ENCODE measurements around the gene DCST1.
A peak's percentile ranks its signal among the peaks of the same experiment; 100 is the strongest.
"Not testable (repeated sequence)": the region's sequence is repeated elsewhere in the genome, so short reads cannot be mapped to it uniquely, and the experiment has no call there.

DCST1 gene

DNA sequence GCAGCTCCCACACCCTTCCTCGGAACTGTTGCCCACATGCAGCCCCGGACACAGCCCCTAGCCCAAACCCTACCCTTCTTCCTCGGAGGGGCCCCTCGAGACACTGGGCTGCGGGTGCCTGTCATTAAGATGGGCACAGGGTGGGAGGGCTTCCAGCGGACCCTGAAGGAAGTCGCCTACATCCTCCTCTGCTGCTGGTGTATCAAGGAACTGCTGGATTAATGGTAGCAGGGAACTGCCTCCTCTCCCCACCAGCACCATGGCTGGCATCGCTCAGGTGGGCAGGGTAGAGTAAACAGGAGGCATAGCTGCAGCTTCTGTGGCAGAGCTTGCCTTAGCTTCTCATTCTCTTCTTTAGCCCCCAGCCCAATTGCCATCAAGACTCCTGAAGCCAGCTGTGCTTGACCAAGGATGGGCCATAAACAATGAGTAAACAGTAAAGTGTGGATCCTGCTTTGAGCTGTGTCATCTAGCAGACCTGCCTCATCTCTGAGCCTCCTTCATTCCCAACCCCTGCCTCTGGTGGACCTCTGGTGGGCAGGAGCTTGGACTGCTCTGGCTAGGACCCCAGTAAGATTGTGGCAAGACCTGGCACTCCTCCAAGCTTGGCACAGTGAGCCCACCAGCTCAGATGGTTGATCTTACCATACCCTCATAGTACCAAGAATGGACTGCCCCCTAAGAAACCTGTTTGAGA is 39.9 kb upstream of the DCST1 start, which contains the start of gene LENEP:
Gene LENEP, plus strand, starts transcription at position 15 of the 697 bp plus-strand sequence. Its CDS starts 22 bp downstream, at position 37.
- H3K27ac ChIP-seq, result no peak within 1 kb of the TSS

DNA sequence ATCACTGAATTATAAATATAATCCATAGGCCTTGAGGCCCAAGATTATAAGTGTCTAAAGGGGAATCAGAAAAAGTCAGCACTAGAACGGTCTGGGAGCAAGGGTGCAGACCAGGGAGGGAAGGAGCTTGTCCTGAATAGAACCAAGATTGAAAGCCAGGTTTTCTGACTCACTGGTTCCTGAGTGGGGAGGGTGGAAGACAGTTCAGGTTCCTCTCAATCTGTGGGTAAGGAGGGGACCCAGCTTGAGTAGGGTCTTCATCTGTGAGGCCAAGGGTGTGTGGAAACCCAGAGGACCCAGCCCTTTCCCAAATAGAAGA is 39.4 kb upstream of the DCST1 start:
- TF ChIP-seq, protein P1, sequence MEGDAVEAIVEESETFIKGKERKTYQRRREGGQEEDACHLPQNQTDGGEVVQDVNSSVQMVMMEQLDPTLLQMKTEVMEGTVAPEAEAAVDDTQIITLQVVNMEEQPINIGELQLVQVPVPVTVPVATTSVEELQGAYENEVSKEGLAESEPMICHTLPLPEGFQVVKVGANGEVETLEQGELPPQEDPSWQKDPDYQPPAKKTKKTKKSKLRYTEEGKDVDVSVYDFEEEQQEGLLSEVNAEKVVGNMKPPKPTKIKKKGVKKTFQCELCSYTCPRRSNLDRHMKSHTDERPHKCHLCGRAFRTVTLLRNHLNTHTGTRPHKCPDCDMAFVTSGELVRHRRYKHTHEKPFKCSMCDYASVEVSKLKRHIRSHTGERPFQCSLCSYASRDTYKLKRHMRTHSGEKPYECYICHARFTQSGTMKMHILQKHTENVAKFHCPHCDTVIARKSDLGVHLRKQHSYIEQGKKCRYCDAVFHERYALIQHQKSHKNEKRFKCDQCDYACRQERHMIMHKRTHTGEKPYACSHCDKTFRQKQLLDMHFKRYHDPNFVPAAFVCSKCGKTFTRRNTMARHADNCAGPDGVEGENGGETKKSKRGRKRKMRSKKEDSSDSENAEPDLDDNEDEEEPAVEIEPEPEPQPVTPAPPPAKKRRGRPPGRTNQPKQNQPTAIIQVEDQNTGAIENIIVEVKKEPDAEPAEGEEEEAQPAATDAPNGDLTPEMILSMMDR (conservative IDR thresholded peaks at IDR 0.05), result no peak
- no peak overlapping the region for H3K27ac ChIP-seq

More for the DNA sequence above, 39.9 kb upstream of the DCST1 start, which contains the start of gene LENEP:
- TF ChIP-seq, protein P1 (conservative IDR thresholded peaks at IDR 0.05), result no peak

DNA sequence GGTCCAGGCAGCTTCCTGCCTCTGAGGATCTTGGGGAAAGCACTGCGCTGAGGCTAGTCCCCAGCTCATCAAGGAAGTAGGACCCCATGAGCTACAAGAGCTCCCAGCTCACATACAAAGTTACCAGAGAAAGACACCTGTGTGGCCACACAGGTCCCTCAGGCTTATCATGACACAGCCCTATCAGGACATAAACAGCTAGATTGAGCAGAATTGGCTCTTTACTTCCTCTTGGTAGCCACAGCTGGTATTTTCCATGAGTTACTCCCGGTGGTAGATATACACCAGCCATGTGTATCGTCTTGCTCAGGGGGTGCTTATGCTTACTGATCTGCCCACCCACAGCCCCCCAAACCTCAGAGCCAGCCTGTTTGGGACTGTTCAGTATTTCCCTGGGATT is 39.0 kb upstream of the DCST1 start:
- TF ChIP-seq, protein P1 (conservative IDR thresholded peaks at IDR 0.05), result no peak

DNA sequence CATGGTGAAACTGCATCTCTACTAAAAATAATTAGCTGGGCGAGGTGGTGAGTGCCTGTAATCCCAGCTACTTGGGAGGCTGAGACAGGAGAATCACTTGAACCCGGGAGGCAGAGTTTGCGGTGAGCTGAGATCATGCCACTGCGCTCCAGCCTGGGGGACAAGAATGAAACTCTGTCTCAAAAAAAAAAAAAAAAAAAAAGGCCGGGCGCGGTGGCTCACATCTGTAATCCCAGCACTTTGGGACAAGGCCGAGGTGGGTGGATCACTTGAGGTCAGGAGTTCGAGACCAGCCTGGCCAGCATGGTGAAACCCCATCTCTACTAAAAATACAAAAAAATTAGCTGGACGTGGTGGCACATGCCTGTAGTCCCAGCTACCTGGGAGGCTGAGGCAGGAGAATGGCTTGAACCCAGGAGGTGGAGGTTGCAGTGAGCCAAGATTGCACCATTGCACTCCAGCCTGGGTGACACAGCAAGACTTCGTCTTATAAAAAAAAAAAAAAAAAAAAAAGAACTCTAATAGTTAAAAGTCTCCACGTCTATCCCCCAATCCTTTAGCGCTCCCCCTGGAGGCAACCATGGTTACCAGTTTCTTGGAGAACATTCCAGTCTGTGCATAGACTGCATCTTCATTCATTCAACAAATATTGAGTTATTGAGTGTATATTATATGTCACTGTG is 38.2 kb upstream of the DCST1 start:
- not testable (repeated sequence) for H3K27ac ChIP-seq
- TF ChIP-seq, protein P1 (conservative IDR thresholded peaks at IDR 0.05), result peak; percentile 96

More for the DNA sequence above, 39.0 kb upstream of the DCST1 start:
- H3K27ac ChIP-seq, result no peak overlapping the region

DNA sequence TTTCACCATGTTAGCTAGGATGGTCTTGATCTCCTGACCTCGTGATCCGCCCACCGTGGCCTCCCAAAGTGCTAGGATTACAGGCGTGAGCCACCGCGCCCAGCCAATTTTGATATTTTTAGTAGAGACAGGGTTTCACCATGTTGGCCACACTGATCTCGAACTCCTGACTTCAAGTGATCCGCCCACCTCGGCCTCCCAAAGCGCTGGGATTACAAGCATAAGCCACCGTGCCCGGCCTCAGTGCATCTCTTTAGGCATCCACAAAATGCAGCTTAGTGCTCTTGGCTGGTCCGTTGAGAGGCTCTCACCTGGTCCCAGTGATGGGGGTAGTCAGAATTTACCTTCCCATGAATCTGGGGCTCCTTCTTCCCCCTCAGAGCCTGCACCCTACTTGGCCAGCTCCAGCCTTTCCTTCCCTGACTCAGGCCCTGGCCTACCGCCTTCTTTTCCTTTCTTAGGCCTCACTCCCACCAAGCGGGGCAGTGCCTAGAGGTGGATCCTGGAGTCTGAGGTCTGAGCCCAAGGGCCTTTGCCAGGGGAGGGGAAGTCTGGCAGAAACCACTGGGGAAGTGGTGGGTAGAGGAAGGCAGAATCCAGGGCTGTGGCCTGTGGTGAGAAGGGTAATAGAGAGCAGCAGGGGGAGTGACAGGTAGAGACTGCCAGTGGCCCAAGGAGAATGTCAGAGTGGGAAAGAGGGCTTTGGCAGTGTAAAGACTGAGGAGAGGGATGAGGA is 36.5 kb upstream of the DCST1 start:
- TF ChIP-seq, protein P1 (conservative IDR thresholded peaks at IDR 0.05), result no peak
- H3K27ac ChIP-seq, result peak overlapping the region; percentile 0; the same call in 1 of the 2 replicates

DNA sequence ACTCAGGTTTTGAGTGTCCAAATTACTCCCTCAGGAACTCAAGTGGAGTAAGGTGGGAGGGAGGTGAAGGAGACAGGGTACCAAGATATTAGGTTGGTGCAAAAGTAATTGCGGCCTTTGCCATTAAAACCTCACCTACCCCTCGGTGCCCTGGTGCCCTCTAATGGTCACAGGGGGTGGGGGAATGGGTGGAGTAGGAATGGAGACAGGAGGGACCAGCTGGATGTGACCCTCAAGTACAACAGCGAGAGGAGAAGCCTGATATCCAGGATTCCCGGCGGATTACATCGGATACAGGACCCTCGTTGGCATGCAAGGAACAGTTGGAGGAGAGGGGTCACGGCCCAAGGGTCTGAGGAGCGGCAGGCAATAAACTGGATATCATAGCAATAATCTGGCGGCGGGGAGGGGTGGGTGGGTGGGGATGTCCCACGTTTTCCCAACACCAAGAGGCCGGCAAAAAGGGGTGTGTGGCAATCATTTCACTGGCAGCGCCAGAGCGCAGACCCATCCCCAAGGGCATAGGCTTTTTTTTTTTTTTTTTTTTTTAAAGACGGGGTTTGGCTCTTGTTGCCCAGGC is 35.3 kb upstream of the DCST1 start:
- H3K27ac ChIP-seq, result no peak overlapping the region
- TF ChIP-seq, protein P1 (conservative IDR thresholded peaks at IDR 0.05), result peak; percentile 49

Data from VCaP (cell line).